Measurements from ENCODE around the gene DUSP28. TPM values are rescaled to one million over a fixed set of nuclear protein-coding genes. Genes with fewer than 3 reads are reported as not detected.

The DUSP28 gene, protein sequence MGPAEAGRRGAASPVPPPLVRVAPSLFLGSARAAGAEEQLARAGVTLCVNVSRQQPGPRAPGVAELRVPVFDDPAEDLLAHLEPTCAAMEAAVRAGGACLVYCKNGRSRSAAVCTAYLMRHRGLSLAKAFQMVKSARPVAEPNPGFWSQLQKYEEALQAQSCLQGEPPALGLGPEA
- total RNA-seq, result 2.3 and 3.5 TPM in 2 replicates

DNA sequence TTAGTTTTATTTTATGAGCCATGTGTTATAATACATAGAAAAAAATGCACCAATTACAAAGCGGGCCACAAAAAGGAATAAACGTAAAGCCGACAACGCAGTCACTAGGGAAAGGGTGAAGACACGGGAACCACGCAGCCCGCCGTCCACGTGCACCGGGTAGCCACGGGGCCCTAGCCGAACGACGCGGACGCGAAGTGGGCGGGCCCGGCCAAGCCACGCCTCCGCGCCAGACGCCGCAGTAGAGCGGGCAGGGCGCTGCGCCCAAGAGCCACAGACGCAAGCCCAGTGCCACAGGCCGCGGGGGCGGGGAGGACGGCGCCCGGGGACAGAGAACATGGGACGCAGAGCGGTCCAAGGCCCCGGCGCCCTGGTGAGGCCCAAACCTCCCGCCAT lies at the start of gene DUSP28:
TSS of gene DUSP28 (plus strand) at position 274 of the 396 bp plus-strand sequence. CDS start 328 bp downstream, outside the sequence.

DNA sequence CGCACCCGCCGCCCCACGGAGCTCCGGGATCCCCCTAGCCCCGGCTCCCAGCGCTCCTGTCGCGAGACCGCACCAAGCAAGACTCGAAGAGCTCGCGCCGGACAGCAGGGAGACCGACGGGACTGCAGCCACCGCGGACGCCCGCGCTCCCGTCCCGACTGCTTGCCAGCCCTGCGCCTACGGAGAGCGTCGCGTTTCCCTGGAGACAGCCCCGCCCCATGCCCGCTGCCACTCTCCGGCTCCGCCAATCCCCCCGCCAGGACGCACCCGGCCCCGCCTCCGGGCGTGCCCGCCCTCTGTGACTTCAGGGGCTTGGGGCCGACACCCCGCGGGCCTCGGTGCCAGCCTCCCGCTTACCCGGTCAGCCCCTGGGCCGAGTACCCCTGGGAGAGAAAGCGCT lies 2.3 kb upstream of the DUSP28 start, which contains the start of gene ANKMY1:
TSS of gene ANKMY1 (minus strand) at position 181 of the 400 bp plus-strand sequence. CDS start 653 bp downstream, outside the sequence.

DNA sequence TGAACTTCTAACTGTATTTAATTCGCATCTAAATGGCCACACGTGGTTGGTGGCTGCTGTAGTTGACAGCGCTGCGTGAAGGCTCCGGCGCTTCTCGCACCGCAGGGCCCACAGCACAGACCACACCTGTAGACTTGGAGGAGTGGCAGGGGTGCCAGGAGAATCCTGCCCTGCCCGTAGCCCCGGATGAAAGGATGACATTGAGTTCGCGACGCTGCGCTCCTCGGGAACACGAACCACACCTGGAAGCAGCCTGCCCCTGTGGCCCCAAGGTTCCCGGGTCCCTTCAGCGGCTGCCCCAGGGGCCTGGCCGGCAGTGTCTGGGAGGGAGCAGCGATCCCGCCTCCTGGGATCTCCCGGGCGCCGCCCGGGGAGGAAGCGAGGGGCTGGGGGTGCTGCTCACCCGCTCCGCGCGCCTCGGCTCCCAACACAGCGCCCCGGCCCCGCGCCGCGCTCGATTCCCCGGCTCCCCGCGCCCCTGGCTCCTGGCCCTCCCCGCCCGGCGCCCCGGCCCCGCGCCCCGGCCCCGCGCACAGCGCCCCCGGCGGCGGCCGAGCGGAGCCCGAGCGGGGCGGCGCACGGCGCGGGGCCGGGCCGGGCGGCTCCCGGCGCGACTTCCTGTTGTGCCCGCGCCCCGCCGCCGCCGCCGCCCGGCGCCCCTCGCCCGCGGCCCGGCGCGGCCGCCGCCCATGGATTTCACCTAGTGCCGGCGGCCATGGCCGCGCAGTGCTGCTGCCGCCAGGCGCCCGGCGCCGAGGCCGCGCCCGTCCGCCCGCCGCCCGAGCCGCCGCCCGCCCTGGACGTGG lies 7.9 kb downstream of the DUSP28 start, which contains the start of gene RNPEPL1:
TSS of gene RNPEPL1 (plus strand) at position 613 of the 806 bp plus-strand sequence. CDS start at position 716, 103 bp downstream.

DNA sequence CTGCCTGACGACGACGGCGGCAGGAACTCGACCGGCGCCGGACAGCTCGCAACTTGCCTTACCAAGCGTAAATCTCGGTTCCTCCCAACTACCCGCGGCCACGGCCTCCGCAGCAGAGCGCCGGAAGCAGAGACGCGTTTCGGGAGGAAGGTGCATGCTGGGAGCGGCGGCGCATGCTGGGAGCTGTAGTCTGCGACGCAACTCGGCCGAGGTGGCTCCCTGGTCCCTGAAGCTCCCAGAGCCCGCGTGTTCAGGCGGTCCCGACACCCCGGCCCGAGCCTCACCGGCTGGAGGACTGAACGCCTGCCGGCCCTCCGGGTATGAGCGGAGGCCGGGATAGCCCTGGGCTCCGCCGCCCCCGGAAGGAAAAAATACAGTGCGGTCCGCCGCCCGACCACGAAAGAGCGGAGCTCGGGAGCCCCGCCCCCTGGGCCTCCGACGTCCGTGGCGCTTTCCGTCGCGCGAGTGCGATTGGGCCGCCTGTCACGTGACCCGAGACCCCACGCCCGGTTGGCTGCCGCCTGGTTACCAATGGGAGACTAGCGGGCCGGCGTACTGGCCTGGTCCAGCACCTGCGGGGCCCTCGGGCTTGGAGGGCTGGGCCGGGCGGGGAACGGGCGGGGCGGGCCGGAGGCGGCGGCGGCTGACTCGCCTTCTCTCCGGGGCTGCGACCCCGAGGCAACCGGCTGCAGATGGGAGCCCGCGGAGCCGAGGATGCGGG lies 26.2 kb downstream of the DUSP28 start, which contains the start of gene CAPN10:
TSS of gene CAPN10 (plus strand) at position 537 of the 721 bp plus-strand sequence. CDS start at position 715, 178 bp downstream.

Other genes starting within 250 kb of the DUSP28 start
- 28.7 and 33.0 TPM in 2 replicates for gene GPC1, start 124.7 kb upstream of the DUSP28 start, total RNA-seq
- gene ANKMY1, start 2.4 kb upstream of the DUSP28 start, total RNA-seq, result 2.8 and 6.5 TPM in 2 replicates
- 51.2 and 63.3 TPM in 2 replicates for gene RNPEPL1, start 8.1 kb downstream of the DUSP28 start, total RNA-seq
- 17.9 and 23.1 TPM in 2 replicates for gene CAPN10, start 26.4 kb downstream of the DUSP28 start, total RNA-seq
- 0.10 TPM in 1 of 2 replicates, not detected in the other for gene GPR35, start 65.1 kb downstream of the DUSP28 start, total RNA-seq
- gene AQP12B, start 122.5 kb downstream of the DUSP28 start, total RNA-seq, result not detected in 2 replicates
- not detected in 2 replicates for gene AQP12A, start 131.5 kb downstream of the DUSP28 start, total RNA-seq